Thymus (tissue), 11 donors: ENCODE measurements around the gene TNFRSF9. TPM values are rescaled to one million over a fixed set of nuclear protein-coding genes. Genes with fewer than 3 reads are reported as not detected.

Experiments
- DNase-seq, 9 donors: peaks; one replicate each; pipeline ENCODE4 v3.0.0-alpha.2; 2013; ENCODE audit warnings: low spot score in 9 of 9, low read depth in 6 of 9, missing footprints in 1 of 9
- H3K27ac ChIP-seq, 2 donors: one replicate each; pipeline ENCODE4 v1.5.1; 2013; ENCODE audit warnings: control low read depth in 1 of 2, low read depth in 1 of 2, low read length in 1 of 2, mild to moderate bottlenecking in 1 of 2, moderate library complexity in 1 of 2
- H3K27me3 ChIP-seq, 2 donors: one replicate each; pipeline ENCODE4 v1.5.1; 2013; ENCODE audit warnings: low read length in 1 of 2; ENCODE audit not compliant: control insufficient read depth in 2 of 2, insufficient read depth in 1 of 2
- H3K36me3 ChIP-seq, 2 donors: one replicate each; pipeline ENCODE4 v1.5.1; 2013; ENCODE audit warnings: low read length in 1 of 2, mild to moderate bottlenecking in 1 of 2, moderate library complexity in 1 of 2; ENCODE audit not compliant: control insufficient read depth in 2 of 2, insufficient read depth in 2 of 2
- H3K4me1 ChIP-seq, 2 donors: one replicate each; pipeline ENCODE4 v1.5.1; 2013; ENCODE audit warnings: low read length in 2 of 2; ENCODE audit not compliant: control insufficient read depth in 2 of 2, insufficient read depth in 2 of 2
- H3K4me3 ChIP-seq, 2 donors: one replicate each; pipeline ENCODE4 v1.5.1; 2013; ENCODE audit warnings: low read length in 2 of 2, control low read depth in 1 of 2, mild to moderate bottlenecking in 1 of 2
- H3K9me3 ChIP-seq, 2 donors: one replicate each; pipeline ENCODE4 v1.5.1; 2013; ENCODE audit warnings: low read length in 1 of 2, mild to moderate bottlenecking in 1 of 2; ENCODE audit not compliant: control insufficient read depth in 2 of 2, insufficient read depth in 1 of 2
- WGBS: extraction: QIAGEN DNeasy Blood & Tissue Kit; methylation state at CpG from one replicate; pipeline ENCODE4 v1.1.7; 2013; 5-methylcytosine and 5-hydroxymethylcytosine counted together
- polyA plus RNA-seq: library from polyadenylated mRNA; stranded (reverse); fragments of 200-250 nt; gene quantifications from one replicate; pipeline ENCODE4 v1.2.3, GENCODE V29; 2013
- total RNA-seq: library from RNA; stranded (reverse); fragments of 120-200 nt; gene quantifications from one replicate; pipeline ENCODE4 v1.2.4, GENCODE V29; 2013
- donor health status: healthy.

The TNFRSF9 gene
- total and polyA plus RNA-seq, 2 donors = 9.0 to 12.0 TPM

DNA sequence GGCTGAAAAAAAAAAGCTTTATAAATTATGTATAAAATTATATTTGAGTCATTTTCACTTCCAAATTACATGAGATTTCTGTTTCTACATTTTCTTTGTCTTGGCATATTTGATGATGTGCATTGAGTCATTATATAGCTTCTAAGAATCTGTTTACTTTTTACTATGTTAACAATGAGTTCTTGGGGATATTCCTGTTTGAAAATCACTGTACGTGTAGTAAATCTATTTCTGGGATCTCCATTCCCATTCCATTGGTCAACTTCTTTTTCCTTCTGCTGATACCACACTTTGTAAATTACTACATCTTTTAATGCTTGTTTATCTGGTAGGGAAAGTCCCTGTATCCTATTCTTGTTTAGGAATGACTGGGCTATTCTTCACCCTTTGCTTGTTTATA lies 43.6 kb downstream of the TNFRSF9 start:
- no peaks in the 10 kb centered on the region for H3K36me3 ChIP-seq
- no peak overlapping the region for H3K4me3 ChIP-seq
- H3K4me1 ChIP-seq = no peaks in the 10 kb centered on the region
- DNase-seq = no peak
- no peaks in the 10 kb centered on the region for H3K9me3 ChIP-seq
- 93% methylated on average over 1 of the region's 1 CpG for WGBS
- H3K27ac ChIP-seq = no peak overlapping the region
- H3K27me3 ChIP-seq = no peaks in the 10 kb centered on the region

DNA sequence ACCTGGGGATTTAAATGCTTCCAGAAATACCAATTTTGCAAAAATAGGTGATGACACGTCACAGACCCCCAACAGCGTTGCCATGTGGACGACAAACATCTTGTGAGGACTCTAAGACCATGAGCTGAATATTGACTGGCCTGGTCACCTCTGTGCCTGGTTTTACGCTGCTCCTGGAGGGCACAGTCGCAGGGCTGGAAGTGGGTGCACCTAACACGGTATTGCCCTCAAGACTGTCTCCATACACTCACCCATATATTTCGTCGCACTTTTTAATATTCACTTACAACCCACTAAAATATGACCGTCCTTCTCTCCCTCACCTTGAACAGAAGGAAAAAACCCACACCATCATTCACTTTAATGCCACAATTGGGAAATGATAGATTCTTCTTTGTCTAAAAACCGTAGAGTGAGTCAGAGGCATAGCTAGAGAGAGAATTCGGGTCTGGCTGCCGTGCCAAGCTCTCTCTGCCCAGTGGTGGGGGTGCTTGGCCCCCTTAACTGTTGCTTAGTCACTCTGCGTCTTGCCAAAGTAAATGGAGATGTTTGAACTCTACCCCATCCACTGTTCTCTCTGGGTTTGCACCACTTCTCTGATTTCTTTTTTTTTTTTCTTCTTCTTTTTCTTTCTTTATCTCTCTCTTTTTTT lies 47.0 kb downstream of the TNFRSF9 start:
- 91% methylated on average over 13 of the region's 13 CpGs for WGBS
- no peak overlapping the region for H3K27ac ChIP-seq
- H3K36me3 ChIP-seq = no peaks in the 10 kb centered on the region
- no peak overlapping the region for H3K4me3 ChIP-seq
- DNase-seq = no peak
- no peaks in the 10 kb centered on the region for H3K4me1 ChIP-seq
- no peaks in the 10 kb centered on the region for H3K9me3 ChIP-seq
- H3K27me3 ChIP-seq = no peaks in the 10 kb centered on the region

DNA sequence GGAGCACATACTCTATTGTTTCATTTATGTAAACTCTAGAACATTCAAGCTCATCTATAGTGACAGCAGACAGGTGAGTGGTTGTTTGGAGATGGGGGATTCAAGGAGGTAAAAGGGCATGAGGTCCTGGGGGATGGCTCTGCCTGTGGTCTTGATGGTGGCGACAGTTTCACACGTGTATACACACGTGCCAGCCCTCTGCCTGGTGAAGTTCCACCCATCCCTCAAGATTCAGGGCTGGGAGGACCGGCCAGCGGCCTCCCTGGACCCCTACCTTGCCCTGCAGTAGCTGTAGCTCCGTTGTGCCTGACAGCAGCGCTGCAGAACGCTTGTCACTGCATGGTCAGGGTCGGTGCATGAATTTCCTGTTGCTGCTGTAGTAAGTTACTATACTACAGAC lies 48.8 kb downstream of the TNFRSF9 start:
- Histone ChIP-seq H3K9me3 (no peaks in the 10 kb centered on the region), H3K4me1 (no peaks in the 10 kb centered on the region), H3K27ac (no peak overlapping the region), H3K27me3 (no peaks in the 10 kb centered on the region), H3K36me3 (no peaks in the 10 kb centered on the region), H3K4me3 (no peak overlapping the region)
- DNase-seq = no peak
- WGBS = 56% methylated on average over 9 of the region's 9 CpGs

DNA sequence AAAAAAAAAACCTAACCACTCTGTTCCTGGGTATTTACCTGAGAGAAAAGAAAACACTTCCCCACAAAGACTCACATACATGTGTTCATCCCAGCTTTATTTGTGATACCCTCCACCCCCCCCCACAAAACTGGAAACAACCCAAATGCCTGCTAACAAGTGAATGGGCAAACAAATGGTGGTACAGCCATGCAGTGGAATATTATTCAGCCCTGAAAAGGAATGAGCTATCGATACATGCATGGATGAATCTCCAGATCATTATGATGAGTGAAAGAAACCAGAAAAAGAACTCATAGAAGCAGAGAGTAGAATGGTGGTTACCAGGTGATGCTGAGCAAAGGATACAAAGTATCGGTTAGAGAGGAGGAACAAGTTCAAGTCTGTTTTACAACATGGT lies 49.8 kb downstream of the TNFRSF9 start:
- H3K27me3 ChIP-seq = peaks cover 0 to 3% of the 10 kb centered on the region in 2 donors
- 99% methylated on average over 2 of the region's 2 CpGs for whole genome bisulfite sequencing
- H3K9me3 ChIP-seq = no peaks in the 10 kb centered on the region
- DNase-seq = no peak
- H3K4me1 ChIP-seq = no peaks in the 10 kb centered on the region
- H3K4me3 ChIP-seq = no peak overlapping the region
- no peaks in the 10 kb centered on the region for H3K36me3 ChIP-seq
- H3K27ac ChIP-seq = no peak overlapping the region

DNA sequence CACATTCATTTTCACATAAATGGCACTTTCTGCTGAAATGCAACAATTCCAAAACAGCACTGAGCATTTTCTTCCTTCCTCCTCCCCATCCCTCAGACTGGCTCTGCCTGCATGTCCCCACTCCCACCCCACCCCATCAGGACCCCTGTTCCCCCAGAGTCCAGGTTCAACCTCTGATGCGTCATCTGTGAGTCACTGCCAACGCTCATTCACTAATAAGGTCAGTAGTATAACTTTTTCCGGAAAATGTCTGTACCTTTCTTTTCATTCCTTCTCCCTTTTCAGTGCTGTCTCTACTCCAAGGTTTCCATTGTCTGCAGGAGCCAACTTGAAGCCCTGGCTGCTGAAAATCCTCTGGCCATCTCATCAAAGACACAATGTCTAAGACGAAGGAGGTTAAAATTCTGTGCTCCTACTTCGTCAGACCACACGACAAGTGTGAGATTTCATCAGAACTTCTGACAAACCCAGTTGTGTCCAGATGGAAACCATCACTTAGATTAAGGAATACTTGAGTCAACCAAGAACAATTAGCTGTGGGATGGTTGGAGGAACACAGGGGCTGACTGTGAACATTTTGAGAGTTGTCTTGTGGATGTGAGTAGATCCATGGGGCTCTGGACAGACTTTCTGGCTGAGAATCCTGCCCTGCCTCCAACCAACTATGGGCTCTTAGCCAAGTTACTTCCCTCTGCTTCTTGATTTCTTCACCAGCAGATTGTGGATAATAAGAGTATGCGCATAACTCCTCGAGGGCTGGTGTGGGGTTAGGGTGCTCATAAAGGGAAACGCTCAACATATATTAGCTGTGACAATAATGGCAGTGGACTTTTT lies 52.2 kb downstream of the TNFRSF9 start:
- WGBS = 92% methylated on average over 9 of the region's 9 CpGs
- Histone ChIP-seq H3K36me3 (no peaks in the 10 kb centered on the region), H3K4me1 (no peaks in the 10 kb centered on the region), H3K4me3 (no peak overlapping the region), H3K9me3 (no peaks in the 10 kb centered on the region), H3K27ac (no peak overlapping the region), H3K27me3 (peaks cover 0 to 8% of the 10 kb centered on the region in 2 donors)
- DNase-seq = no peak

DNA sequence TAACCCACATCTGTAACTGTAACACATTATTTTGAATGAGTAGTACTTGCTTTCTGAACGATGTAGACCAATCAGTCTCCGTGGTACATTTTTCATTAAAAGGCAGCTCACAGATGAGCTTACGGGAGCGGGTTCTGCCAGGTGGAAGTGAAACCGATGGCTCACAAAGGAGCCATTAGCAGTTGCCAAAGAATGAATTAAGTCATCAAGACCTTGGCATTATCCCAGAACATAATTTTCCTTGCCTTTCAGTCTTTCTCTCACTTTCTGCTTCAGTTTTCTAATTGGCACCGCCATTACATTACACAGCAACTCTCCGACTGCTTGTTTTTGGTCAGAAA lies 54.3 kb downstream of the TNFRSF9 start:
- Histone ChIP-seq H3K36me3 (no peaks in the 10 kb centered on the region), H3K4me3 (no peak overlapping the region), H3K27me3 (peaks cover 0 to 8% of the 10 kb centered on the region in 2 donors), H3K27ac (no peak overlapping the region), H3K4me1 (no peaks in the 10 kb centered on the region), H3K9me3 (no peaks in the 10 kb centered on the region)
- WGBS = 86% methylated on average over 7 of the region's 7 CpGs
- DNase-seq = no peak

DNA sequence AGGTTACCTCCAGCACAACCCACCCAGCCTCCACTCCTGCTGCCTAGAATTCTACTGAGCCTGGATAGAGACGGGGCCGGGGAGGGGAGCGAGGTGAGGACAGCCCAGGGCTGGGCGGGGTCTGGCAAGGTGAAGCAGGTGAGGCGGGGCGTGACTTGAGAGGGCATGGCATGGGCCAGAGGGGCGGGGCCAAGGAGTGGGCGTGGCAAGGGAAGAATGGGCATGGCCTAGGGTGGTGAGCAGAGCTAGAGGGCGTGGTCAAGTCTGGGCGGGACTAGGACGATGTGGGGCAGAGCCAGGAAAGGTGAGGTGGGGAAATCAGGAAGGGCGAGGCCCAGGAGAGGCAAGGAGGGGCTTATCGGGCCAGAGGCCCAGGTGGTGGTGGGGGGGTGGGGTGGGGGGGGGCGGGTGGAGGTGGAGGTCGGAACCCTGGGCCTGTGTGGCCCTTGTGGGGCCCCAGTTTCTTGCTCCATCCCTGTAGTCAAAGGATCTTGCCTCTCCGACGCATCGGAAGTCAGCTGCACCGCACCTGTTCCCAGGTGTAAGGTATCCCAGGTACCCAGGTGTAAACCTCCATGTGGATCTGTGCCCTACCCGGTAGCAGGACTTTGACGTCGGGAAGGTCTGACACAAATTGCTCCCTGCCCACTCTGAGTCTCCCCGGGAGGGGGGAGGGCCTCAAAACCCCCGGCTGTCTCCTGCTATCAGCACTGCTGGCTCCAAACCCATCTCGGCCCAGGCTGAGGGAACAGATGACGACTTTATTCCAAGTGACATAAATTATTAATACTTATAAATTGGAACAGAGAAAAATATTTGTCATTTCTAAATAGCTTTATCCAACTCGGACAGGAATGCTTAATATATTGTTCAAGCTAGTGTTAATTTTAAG lies 54.9 kb downstream of the TNFRSF9 start:
- Histone ChIP-seq H3K4me3 (no peak overlapping the region), H3K36me3 (no peaks in the 10 kb centered on the region), H3K27me3 (peaks cover 0 to 8% of the 10 kb centered on the region in 2 donors), H3K4me1 (no peaks in the 10 kb centered on the region), H3K9me3 (no peaks in the 10 kb centered on the region), H3K27ac (no peak overlapping the region)
- peak in 1 of 9 donors; percentile 8 for DNase-seq
- WGBS = 41% methylated on average over 25 of the region's 27 CpGs

DNA sequence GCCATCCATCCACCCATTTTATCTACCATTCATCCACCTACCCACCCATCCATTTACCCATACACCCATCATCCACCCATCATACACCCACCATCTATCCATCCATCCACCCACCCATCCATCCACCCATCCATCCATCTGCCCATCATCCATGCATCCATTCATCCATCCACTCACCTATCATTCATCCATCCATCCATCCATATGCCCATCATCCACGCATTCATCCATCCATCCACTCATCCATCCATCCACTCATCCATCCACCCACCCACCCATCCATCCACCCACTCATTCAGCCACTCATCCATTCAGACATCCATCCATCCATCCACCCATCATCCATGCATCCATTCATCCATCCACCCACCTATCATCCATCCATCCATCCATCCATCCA lies 55.9 kb downstream of the TNFRSF9 start:
- 96% methylated on average over 1 of the region's 1 CpG for WGBS
- H3K9me3 ChIP-seq = no peaks in the 10 kb centered on the region
- no peak overlapping the region for H3K4me3 ChIP-seq

DNA sequence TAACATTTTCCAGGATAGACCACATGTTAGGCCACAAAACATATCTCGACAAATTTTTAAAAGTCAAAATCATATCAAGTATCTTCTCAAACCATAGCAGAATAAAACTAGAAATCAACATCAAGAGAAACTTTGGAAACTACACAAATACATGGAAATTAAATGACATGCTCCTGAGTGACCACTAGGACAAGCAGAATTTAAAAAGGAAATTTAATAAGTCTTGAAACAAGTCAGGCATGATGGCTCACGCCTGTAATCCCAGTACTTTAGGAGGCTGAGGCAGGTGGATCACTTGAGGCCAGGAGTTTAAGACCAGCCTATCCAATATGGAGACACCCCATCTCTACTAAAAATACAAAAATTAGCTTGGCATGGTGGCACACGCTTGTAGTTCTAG lies 61.4 kb downstream of the TNFRSF9 start:
- Histone ChIP-seq H3K36me3 (no peaks in the 10 kb centered on the region), H3K9me3 (peaks cover 0 to 9% of the 10 kb centered on the region in 2 donors), H3K4me3 (no peak overlapping the region), H3K4me1 (no peaks in the 10 kb centered on the region), H3K27me3 (no peaks in the 10 kb centered on the region), H3K27ac (no peak overlapping the region)
- 94% methylated on average over 3 of the region's 3 CpGs for WGBS
- DNase-seq = no peak

More for the DNA sequence above, 55.9 kb downstream of the TNFRSF9 start:
- Histone ChIP-seq H3K27me3 (peaks cover 0 to 8% of the 10 kb centered on the region in 2 donors), H3K27ac (no peak overlapping the region), H3K36me3 (no peaks in the 10 kb centered on the region), H3K4me1 (no peaks in the 10 kb centered on the region)
- DNase-seq = no peak
